Measurements from ENCODE around the gene EML3. TPM values are rescaled to one million over a fixed set of nuclear protein-coding genes. Genes with fewer than 3 reads are reported as not detected.

Gene EML3
- total and polyA plus RNA-seq, 2 of the 8 experiments (the other 6 are each of a cell fraction or from before 2014, with no cell fraction given) = 19.2 to 29.9 TPM

DNA sequence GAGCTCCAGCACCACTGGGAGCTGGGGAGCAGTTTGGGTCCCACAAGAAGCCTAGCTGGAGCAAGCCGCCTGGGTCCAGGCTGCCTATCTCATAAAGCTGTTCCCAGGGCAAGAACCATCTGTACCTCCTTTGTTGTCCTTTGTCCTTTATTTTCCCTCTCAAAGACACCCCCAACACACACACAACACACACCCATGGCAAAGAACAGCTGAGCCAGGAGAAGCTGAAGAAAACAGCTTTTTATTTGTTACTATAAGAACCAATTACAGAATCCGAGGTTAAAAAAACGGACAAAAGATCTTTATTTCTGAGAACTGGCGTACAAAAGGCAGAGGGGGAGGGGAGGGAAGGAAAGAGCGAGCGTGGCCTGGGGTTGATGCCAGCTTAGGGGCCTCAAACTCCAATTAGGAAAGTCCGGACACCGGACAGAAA is 19.6 kb downstream of the EML3 start (continued):
- no peak for TF ChIP-seq RBBP5 (IDR thresholded peaks at IDR 0.05; ENCODE audit: borderline replicate concordance, low read depth, low read length)
- no peak for TF ChIP-seq SIRT6 (IDR thresholded peaks at IDR 0.05; ENCODE audit: low read length)
- TF ChIP-seq RFX5 (IDR thresholded peaks at IDR 0.05; ENCODE audit: borderline replicate concordance, low read depth, low read length) = no peak
- no peak for TF ChIP-seq NANOG (IDR thresholded peaks at IDR 0.05; ENCODE audit: insufficient read depth, low read depth, low read length, poor library complexity, severe bottlenecking)
- no peak for TF ChIP-seq TAF7 (optimal IDR thresholded peaks at IDR 0.05; ENCODE audit: borderline replicate concordance, low read depth, low read length)
- no peak for TF ChIP-seq SP1 (IDR thresholded peaks at IDR 0.05; ENCODE audit: low read depth, low read length)
